HepG2 (cell line): ENCODE data around the gene CYBRD1. TPM values are rescaled to one million over a fixed set of nuclear protein-coding genes. Genes with fewer than 3 reads are reported as not detected.

Experiments used
- AHDC1 ChIP-seq: sonication (generic); formaldehyde crosslinking; IDR thresholded peaks from 2 replicates; pipeline ENCODE4 v1.5.1; 2020; ENCODE audit warnings: mild to moderate bottlenecking, missing genetic modification reagents, borderline replicate concordance
- FOXK2 ChIP-seq: fragments of 450-650 bp; IDR thresholded peaks from 2 replicates; pipeline ENCODE4 v1.6.1; 2016
- GATAD2A ChIP-seq: IDR thresholded peaks from 2 replicates; pipeline ENCODE4 v1.6.1; 2016
- HNF4A ChIP-seq: sonication (generic); formaldehyde crosslinking; IDR thresholded peaks from 2 replicates; pipeline ENCODE4 v1.4.0; 2020; ENCODE audit warnings: missing genetic modification reagents
- HNRNPL ChIP-seq: fragments of 200-400 bp; formaldehyde crosslinking; IDR thresholded peaks from 2 replicates; pipeline ENCODE4 v1.6.1; 2017; ENCODE audit warnings: mild to moderate bottlenecking, low read depth, low read length
- MYNN ChIP-seq: sonication (generic); formaldehyde crosslinking; IDR thresholded peaks from 2 replicates; pipeline ENCODE4 v1.4.0; 2020; ENCODE audit warnings: mild to moderate bottlenecking, low read depth, missing genetic modification reagents
- NFE2 ChIP-seq: sonication (generic); formaldehyde crosslinking; IDR thresholded peaks from 2 replicates; pipeline ENCODE4 v1.4.0; 2020; ENCODE audit warnings: missing genetic modification reagents
- PRDM15 ChIP-seq: sonication (generic); formaldehyde crosslinking; IDR thresholded peaks from 2 replicates; pipeline ENCODE4 v1.4.0; 2020; ENCODE audit warnings: missing genetic modification reagents
- ZNF138 ChIP-seq: sonication (generic); formaldehyde crosslinking; IDR thresholded peaks from 2 replicates; pipeline ENCODE4 v1.5.0; 2020; ENCODE audit warnings: mild to moderate bottlenecking, low read depth, missing genetic modification reagents
- ZNF687 ChIP-seq: sonication (generic); formaldehyde crosslinking; IDR thresholded peaks from 2 replicates; pipeline ENCODE4 v1.5.1; 2020; ENCODE audit warnings: mild to moderate bottlenecking, missing genetic modification reagents, moderate library complexity
- ZNF709 ChIP-seq: sonication (generic); formaldehyde crosslinking; IDR thresholded peaks from 2 replicates; pipeline ENCODE4 v1.5.0; 2020; ENCODE audit warnings: mild to moderate bottlenecking, missing genetic modification reagents
- ZSCAN29 ChIP-seq: sonication (generic); formaldehyde crosslinking; conservative IDR thresholded peaks from 2 replicates; pipeline ENCODE4 v1.4.0; 2020; ENCODE audit warnings: mild to moderate bottlenecking, missing genetic modification reagents
- polyA plus RNA-seq, 8 experiments: library from polyadenylated mRNA; depleted of rRNA in 3 of 8; stranded (reverse) in 7 of 8; unstranded in 1 of 8; fragments of >200 nt; fragmentation: Illumina TruSeq in 4 of 8; extraction: Trizol in 4 of 8; gene quantifications; 2 replicates each; pipeline versions ENCODE4 v1.2.1 to v1.2.3, GENCODE V29; 2011 to 2016; ENCODE audit warnings: low read depth in 4 of 8, missing spikeins in 1 of 8, mixed read lengths in 1 of 8; ENCODE audit not compliant: insufficient read depth in 1 of 8
- total RNA-seq, 5 experiments: library from RNA; depleted of rRNA; stranded (reverse); fragments of >200 nt; fragmentation: Illumina TruSeq; extraction: Trizol; gene quantifications; 2 replicates each; pipeline ENCODE4 v1.2.3, GENCODE V29; 2016; ENCODE audit warnings: low read depth in 1 of 5
- TF ChIP-seq, protein P1 (sequence below): sonication (generic); formaldehyde crosslinking; conservative IDR thresholded peaks from 2 replicates; pipeline ENCODE4 v1.8.0; 2022; ENCODE audit warnings: missing genetic modification reagents

The CYBRD1 gene
- total and polyA plus RNA-seq, 2 of the 13 experiments (the other 11 are each of a cell fraction or from before 2014, with no cell fraction given) = 0.13 to 0.42 TPM

- TF ChIP-seq AHDC1 (CRISPR knock-in tag) = no peak
- TF ChIP-seq HNF4A (CRISPR knock-in tag) = no peak
- no peak for TF ChIP-seq ZSCAN29 (CRISPR knock-in tag)
- TF ChIP-seq FOXK2 = no peak
- TF ChIP-seq GATAD2A (CRISPR knock-in tag) = no peak
- TF ChIP-seq ZNF687 (CRISPR knock-in tag) = peak; percentile 66
- TF ChIP-seq NFE2 (CRISPR knock-in tag) = no peak
- TF ChIP-seq, protein P1, sequence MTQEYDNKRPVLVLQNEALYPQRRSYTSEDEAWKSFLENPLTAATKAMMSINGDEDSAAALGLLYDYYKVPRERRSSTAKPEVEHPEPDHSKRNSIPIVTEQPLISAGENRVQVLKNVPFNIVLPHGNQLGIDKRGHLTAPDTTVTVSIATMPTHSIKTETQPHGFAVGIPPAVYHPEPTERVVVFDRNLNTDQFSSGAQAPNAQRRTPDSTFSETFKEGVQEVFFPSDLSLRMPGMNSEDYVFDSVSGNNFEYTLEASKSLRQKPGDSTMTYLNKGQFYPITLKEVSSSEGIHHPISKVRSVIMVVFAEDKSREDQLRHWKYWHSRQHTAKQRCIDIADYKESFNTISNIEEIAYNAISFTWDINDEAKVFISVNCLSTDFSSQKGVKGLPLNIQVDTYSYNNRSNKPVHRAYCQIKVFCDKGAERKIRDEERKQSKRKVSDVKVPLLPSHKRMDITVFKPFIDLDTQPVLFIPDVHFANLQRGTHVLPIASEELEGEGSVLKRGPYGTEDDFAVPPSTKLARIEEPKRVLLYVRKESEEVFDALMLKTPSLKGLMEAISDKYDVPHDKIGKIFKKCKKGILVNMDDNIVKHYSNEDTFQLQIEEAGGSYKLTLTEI (CRISPR knock-in tag) = no peak
- no peak for TF ChIP-seq ZNF138 (CRISPR knock-in tag)
- TF ChIP-seq ZNF709 = peak; percentile 67; the same call in 1 of the 2 replicates
- no peak for TF ChIP-seq PRDM15 (CRISPR knock-in tag)
- TF ChIP-seq MYNN (CRISPR knock-in tag) = no peak
- peak; percentile 78; the same call in 1 of the 2 replicates for TF ChIP-seq HNRNPL
Measured at GRCh38 chr2:171523088-171524017, 1.1 kb downstream of the CYBRD1 start (continued).
